Measurements from ENCODE around the gene CYP26B1. TPM values are rescaled to one million over a fixed set of nuclear protein-coding genes. Genes with fewer than 3 reads are reported as not detected.

CYP26B1 gene
- total and polyA plus RNA-seq, 9 donors, result 1.5 to 13.4 (median 4.5) TPM

DNA sequence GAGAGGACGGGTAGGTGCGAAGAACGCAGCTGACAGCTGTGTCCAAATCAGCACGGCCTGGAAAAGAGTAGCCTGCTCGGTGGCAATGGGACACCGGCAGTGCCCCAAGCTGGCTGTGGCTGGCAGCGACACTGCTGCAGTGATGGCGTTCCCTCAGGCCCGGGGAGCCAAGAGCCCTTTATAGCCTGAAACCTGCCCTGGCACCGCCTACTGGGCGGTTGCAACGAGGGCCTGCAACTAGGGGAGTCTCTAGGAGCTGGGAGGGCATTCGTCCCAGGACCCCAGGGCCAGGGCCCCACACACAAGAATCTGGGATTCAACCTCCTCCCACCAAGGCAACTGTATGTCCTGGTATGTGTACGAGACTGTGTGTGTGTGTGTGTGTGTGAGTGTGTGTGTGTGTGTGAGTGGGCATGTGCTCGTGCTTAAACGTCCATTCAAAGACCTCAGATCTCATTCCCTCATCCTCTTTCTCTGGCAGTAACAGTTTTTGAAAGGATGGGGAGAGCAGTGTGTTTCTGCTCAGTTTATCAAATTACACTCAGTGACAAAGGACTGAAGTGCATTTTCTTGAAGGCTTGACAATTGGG lies 6.8 kb upstream of the CYP26B1 start:
- H3K4me3 ChIP-seq, result no peak overlapping the region
- TF ChIP-seq, protein P1, sequence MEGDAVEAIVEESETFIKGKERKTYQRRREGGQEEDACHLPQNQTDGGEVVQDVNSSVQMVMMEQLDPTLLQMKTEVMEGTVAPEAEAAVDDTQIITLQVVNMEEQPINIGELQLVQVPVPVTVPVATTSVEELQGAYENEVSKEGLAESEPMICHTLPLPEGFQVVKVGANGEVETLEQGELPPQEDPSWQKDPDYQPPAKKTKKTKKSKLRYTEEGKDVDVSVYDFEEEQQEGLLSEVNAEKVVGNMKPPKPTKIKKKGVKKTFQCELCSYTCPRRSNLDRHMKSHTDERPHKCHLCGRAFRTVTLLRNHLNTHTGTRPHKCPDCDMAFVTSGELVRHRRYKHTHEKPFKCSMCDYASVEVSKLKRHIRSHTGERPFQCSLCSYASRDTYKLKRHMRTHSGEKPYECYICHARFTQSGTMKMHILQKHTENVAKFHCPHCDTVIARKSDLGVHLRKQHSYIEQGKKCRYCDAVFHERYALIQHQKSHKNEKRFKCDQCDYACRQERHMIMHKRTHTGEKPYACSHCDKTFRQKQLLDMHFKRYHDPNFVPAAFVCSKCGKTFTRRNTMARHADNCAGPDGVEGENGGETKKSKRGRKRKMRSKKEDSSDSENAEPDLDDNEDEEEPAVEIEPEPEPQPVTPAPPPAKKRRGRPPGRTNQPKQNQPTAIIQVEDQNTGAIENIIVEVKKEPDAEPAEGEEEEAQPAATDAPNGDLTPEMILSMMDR (IDR thresholded peaks at IDR 0.05), result no peak
- TF ChIP-seq EP300 (IDR thresholded peaks at IDR 0.05) (no peak), POLR2A (IDR thresholded peaks at IDR 0.05) (no peak)
- peak in 1 of 5 donors; percentile 4 for DNase-seq
- H3K36me3 ChIP-seq, result no peaks in the 10 kb centered on the region
- 82 to 90% (median 89%) methylated on average over 16 of the region's 16 CpGs for WGBS, 3 donors
- intact Hi-C loops (cut with DNase I), result loop anchor here in 3 of 4 donors (5.0 to 10.0 kb wide), 2 partner anchors 550 to 607 kb away; no protein-coding TSS in a partner anchor
- peaks cover 4% of the 10 kb centered on the region for H3K4me1 ChIP-seq (ENCODE audit: insufficient read depth)
- no peaks in the 10 kb centered on the region for H3K27me3 ChIP-seq
- no peak overlapping the region for H3K27ac ChIP-seq
- H3K9me3 ChIP-seq, result no peaks in the 10 kb centered on the region

DNA sequence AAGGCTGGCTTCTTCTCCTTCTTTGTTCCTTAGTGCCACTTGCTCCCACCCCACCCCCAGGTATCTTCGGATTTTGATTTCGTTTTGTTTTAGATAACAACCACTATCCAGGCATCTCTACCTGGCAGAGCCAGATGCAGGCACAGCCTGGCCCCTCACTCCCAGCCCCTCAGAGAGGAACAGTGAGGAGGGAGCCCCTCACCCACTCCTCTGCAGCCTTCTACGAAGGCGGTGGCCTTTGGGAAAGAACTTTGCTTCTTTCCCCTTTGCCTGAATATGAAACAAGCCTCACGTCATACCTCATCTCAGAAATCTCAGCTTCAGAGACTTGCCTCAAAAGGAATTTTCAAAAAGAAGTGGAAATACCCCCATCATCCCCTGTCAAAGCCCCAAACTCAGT lies 6.3 kb upstream of the CYP26B1 start:
- Histone ChIP-seq H3K4me1 (ENCODE audit: insufficient read depth) (peaks cover 4% of the 10 kb centered on the region), H3K9me3 (no peaks in the 10 kb centered on the region), H3K4me3 (no peak overlapping the region), H3K27me3 (no peaks in the 10 kb centered on the region), H3K36me3 (no peaks in the 10 kb centered on the region), H3K27ac (no peak overlapping the region)
- 90 to 91% (median 91%) methylated on average over 5 of the region's 5 CpGs for WGBS, 3 donors
- intact Hi-C loops (cut with DNase I), result loop anchor here in 3 of 4 donors (5.0 to 10.0 kb wide), 2 partner anchors 549 to 607 kb away; no protein-coding TSS in a partner anchor
- no peak for DNase-seq
- TF ChIP-seq POLR2A (IDR thresholded peaks at IDR 0.05) (no peak), EP300 (IDR thresholded peaks at IDR 0.05) (no peak)
- TF ChIP-seq, protein P1 (IDR thresholded peaks at IDR 0.05), result no peak

DNA sequence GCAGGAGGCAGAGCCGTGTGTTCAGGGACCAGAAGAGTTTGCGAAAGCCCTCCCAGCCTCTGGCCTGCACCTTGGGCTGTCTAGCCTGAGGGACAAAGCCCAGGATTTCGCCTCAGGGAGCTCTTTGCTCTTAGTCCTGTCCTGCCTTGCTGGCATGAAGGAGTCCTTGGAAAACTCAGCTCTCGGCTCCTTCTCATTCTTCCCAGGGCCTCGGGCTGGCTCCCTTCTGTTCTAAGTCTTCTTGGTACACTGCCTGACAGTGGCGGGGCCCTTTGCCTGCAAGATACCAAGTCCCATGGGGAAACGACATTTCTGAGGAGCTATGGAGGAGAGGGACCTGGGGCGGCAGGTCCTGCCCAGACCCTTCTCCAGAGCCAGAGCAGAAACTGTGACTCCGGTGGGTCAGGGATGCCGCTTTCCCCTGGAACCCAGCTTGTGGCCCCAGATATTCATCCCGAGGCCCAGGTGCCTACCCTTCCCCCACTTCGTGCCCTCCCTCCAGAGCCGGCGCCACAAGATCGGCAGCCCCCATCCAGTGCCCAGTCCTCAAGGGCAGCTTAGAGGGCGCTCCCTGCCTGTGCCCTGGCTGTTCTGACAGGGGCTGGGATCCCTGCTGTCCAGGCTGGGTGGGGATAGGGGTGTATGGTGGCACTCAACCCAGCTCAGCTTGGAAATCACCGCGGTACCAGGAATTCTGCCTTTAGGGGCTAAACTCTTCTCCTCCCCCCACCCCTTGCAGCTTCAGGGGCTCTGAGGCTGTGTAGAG lies 5.5 kb upstream of the CYP26B1 start:
- DNase-seq, result peak in 1 of 5 donors; percentile 4
- H3K36me3 ChIP-seq, result no peaks in the 10 kb centered on the region

DNA sequence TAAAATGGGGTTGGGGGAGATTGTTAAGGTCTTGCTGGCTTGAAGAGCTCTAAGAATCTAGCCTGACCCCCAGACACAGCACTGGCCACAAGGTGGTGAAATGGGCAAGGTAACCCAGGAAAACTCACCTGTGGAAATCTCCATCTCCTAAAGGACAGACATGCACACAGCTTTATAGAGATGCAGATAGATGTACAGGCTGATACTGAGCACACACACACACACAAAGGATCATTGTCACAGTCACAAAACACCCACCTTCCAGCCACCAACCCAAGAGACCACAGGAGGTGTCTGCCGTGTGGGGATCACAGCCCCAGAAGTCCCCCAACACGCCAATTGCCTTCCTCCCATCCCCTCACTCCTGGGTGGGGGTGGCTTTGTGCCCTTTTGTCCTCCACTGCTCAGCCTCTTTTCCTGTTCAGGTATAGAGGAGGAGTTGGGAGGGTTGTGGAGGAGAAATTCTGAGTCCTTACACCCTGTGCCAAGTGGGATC lies 3.2 kb upstream of the CYP26B1 start:
- Histone ChIP-seq H3K9me3 (no peaks in the 10 kb centered on the region), H3K27me3 (no peaks in the 10 kb centered on the region), H3K4me3 (no peak overlapping the region), H3K36me3 (no peaks in the 10 kb centered on the region), H3K4me1 (ENCODE audit: insufficient read depth) (peaks cover 6% of the 10 kb centered on the region), H3K27ac (no peak overlapping the region)
- WGBS, 3 donors, result 70 to 79% (median 72%) methylated on average over 2 of the region's 2 CpGs
- peak in 2 of 5 donors; percentile 10 to 20 for DNase-seq
- TF ChIP-seq, protein P1 (IDR thresholded peaks at IDR 0.05), result no peak
- no peak for TF ChIP-seq POLR2A (IDR thresholded peaks at IDR 0.05)
- TF ChIP-seq EP300 (IDR thresholded peaks at IDR 0.05), result no peak
- intact Hi-C loops (cut with DNase I), result loop anchor here in 3 of 4 donors (5.0 to 10.0 kb wide), 2 partner anchors 546 to 604 kb away; no protein-coding TSS in a partner anchor

More for the DNA sequence above, 5.5 kb upstream of the CYP26B1 start:
- Histone ChIP-seq H3K4me1 (ENCODE audit: insufficient read depth) (peaks cover 4% of the 10 kb centered on the region), H3K9me3 (no peaks in the 10 kb centered on the region), H3K27me3 (no peaks in the 10 kb centered on the region), H3K27ac (no peak overlapping the region), H3K4me3 (no peak overlapping the region)
- intact Hi-C loops (cut with DNase I), result loop anchor here in 3 of 4 donors (5.0 to 10.0 kb wide), 2 partner anchors 548 to 606 kb away; no protein-coding TSS in a partner anchor
- WGBS, 3 donors, result 85 to 89% (median 85%) methylated on average over 18 of the region's 18 CpGs
- TF ChIP-seq POLR2A (IDR thresholded peaks at IDR 0.05) (no peak), EP300 (IDR thresholded peaks at IDR 0.05) (no peak)
- TF ChIP-seq, protein P1 (IDR thresholded peaks at IDR 0.05), result no peak
